ENCODE measurements around the gene PRR22. TPM values are rescaled to one million over a fixed set of nuclear protein-coding genes. Genes with fewer than 3 reads are reported as not detected.
A peak's percentile ranks its signal among the peaks of the same experiment; 100 is the strongest.

Gene PRR22
- total RNA-seq, 1 experiment from 2014 or later = 0.07 TPM

GRCh38 chr19:5814123-5814851 lies 29.7 kb upstream of the PRR22 start:
- no peak for DNase-seq (ENCODE audit: low read depth)

GRCh38 chr19:5811117-5811516 lies 26.6 kb upstream of the PRR22 start:
- DNase-seq (ENCODE audit: low read depth) = no peak

- no peak for DNase-seq (ENCODE audit: low read depth)
Observed at GRCh38 chr19:5809469-5809868, 24.9 kb upstream of the PRR22 start.

- no peak for DNase-seq (ENCODE audit: low read depth)
Observed at GRCh38 chr19:5809053-5809452, 24.5 kb upstream of the PRR22 start.

GRCh38 chr19:5808120-5808816 lies 23.7 kb upstream of the PRR22 start:
- no peak for DNase-seq (ENCODE audit: low read depth)

- no peak for DNase-seq (ENCODE audit: low read depth)
Observed at GRCh38 chr19:5806905-5807304, 22.4 kb upstream of the PRR22 start.

- no peak for DNase-seq (ENCODE audit: low read depth)
Observed at GRCh38 chr19:5806133-5806489, 21.6 kb upstream of the PRR22 start.

- peak; percentile 59 for DNase-seq (ENCODE audit: low read depth)
Observed at GRCh38 chr19:5805462-5806132, 21.1 kb upstream of the PRR22 start.

GRCh38 chr19:5804516-5805461 lies 20.2 kb upstream of the PRR22 start, which contains the start of gene NRTN:
Gene NRTN (plus strand): TSS chr19:5805067. CDS start chr19:5824166, 19,099 bp downstream.
- no peak for DNase-seq (ENCODE audit: low read depth)

- DNase-seq (ENCODE audit: low read depth) = peak; percentile 80
Observed at GRCh38 chr19:5803752-5804515, 19.4 kb upstream of the PRR22 start.

- DNase-seq (ENCODE audit: low read depth) = no peak
Observed at GRCh38 chr19:5803441-5803751, 18.9 kb upstream of the PRR22 start.

- DNase-seq (ENCODE audit: low read depth) = peak; percentile 45
Observed at GRCh38 chr19:5801796-5802619, 17.5 kb upstream of the PRR22 start.

GRCh38 chr19:5800361-5801270 lies 16.1 kb upstream of the PRR22 start:
- DNase-seq (ENCODE audit: low read depth) = no peak

- no peak for DNase-seq (ENCODE audit: low read depth)
Observed at GRCh38 chr19:5799247-5800241, 15.0 kb upstream of the PRR22 start.

GRCh38 chr19:5798244-5798643 lies 13.7 kb upstream of the PRR22 start:
- DNase-seq (ENCODE audit: low read depth) = no peak

GRCh38 chr19:5795382-5795919 lies 10.9 kb upstream of the PRR22 start:
- no peak for DNase-seq (ENCODE audit: low read depth)

GRCh38 chr19:5793188-5793587 lies 8.6 kb upstream of the PRR22 start:
- DNase-seq (ENCODE audit: low read depth) = no peak

- DNase-seq (ENCODE audit: low read depth) = no peak
Observed at GRCh38 chr19:5792224-5792623, 7.7 kb upstream of the PRR22 start.

Data from M059J (cell line).